ENCODE measurements around the gene APBA2.

- TF ChIP-seq CTCF (IDR thresholded peaks at IDR 0.05) (no peak), POLR2A (IDR thresholded peaks at IDR 0.05) (no peak)
Observed at GRCh38 chr15:28946803-28947202, 61.0 kb downstream of the APBA2 start.

Measured in sigmoid colon (tissue), 3 donors.